AG09309 (cell line): ENCODE data around the gene ELP1.

ENCODE experiments used
- DNase-seq: peaks from one replicate; pipeline ENCODE4 v3.0.0-alpha.2; 2010; ENCODE audit warnings: low read depth
- H3K4me3 ChIP-seq: 2 replicates; pipeline ENCODE4 v1.5.1; 2011; ENCODE audit warnings: mild to moderate bottlenecking, low read depth, low read length, moderate library complexity; ENCODE audit not compliant: control insufficient read depth
- CTCF ChIP-seq: IDR thresholded peaks from 2 replicates; pipeline ENCODE4 v1.5.1; 2011; ENCODE audit warnings: mild to moderate bottlenecking, low read depth, low read length, inconsistent platforms; ENCODE audit not compliant: insufficient read depth, control insufficient read depth; ENCODE audit errors: missing control alignments

The ELP1 gene

DNA sequence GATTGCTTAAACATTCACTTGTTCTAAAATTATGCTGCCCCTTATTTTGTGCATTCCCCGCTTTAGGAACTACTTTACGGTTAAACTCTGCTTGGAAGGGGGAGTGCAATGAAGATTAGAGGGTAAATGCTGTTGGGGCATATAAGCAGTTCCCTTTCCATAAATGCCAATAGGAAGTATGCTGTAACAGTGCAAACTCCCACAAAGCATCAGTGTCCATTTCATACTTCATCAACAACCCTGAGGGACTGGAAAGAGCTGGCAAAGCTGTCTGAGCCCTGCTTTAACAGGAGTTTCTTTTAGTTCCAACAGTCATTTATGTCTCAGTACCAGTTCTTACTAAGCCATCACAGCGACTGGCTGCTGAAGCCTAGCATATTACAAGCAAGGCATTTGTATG, 70.0 kb downstream of the ELP1 start:
- H3K4me3 ChIP-seq = no peak overlapping the region
- DNase-seq = no peak
- no peak for TF ChIP-seq CTCF

- TF ChIP-seq CTCF = no peak
- H3K4me3 ChIP-seq = no peak within 1 kb of the TSS
Observed at GRCh38 chr9:108861997-108862396, 71.9 kb downstream of the ELP1 start, which contains the start of gene ACTL7A. ACTL7A (plus strand) TSS chr9:108862266; CDS start chr9:108862323, 57 bp downstream.

DNA sequence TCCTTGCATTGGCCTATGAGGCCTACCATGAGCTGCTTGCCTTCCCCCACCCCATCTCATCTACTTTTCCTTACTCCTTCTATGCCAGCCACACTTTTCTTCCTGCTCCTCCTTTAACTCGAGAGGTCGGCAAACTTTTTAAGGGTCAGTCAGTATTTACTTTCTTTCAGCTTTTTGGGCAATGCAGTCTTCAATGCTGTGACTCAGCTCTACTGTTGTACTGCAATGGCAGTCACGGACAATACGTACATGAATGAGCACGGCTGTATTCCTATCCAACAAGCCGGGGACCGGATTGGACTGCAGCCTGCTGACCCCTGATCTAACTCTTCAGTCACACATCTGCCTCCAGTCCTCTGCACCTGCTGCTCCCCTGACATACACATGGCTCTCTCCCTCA, 72.5 kb downstream of the ELP1 start:
- no peak overlapping the region for H3K4me3 ChIP-seq

More at GRCh38 chr9:108861997-108862396, 71.9 kb downstream of the ELP1 start, which contains the start of gene ACTL7A:
- DNase-seq = no peak

GRCh38 chr9:108860764-108861163, 73.2 kb downstream of the ELP1 start:
- TF ChIP-seq CTCF = no peak
- DNase-seq = no peak
- H3K4me3 ChIP-seq = no peak overlapping the region

More for the DNA sequence above, 72.5 kb downstream of the ELP1 start:
- DNase-seq = no peak
- TF ChIP-seq CTCF = no peak

GRCh38 chr9:108860354-108860753, 73.6 kb downstream of the ELP1 start:
- no peak overlapping the region for H3K4me3 ChIP-seq
- no peak for TF ChIP-seq CTCF
- DNase-seq = no peak

GRCh38 chr9:108859459-108860114, 74.3 kb downstream of the ELP1 start:
- DNase-seq = no peak
- no peak for TF ChIP-seq CTCF
- no peak overlapping the region for H3K4me3 ChIP-seq
